HFFc6 (cell line): ENCODE measurements around the gene ITGAE. TPM values are rescaled to one million over a fixed set of nuclear protein-coding genes. Genes with fewer than 3 reads are reported as not detected.

Experiments used
- DNase-seq: peaks from one replicate; pipeline ENCODE4 v3.0.0-alpha.2; 2018
- H3K27ac Mint-ChIP-seq: 2 replicates; pipeline ENCODE4 v1.8.0; 2020; ENCODE audit warnings: mild to moderate bottlenecking, mixed read lengths
- H3K27me3 Mint-ChIP-seq: 2 replicates; pipeline ENCODE4 v1.8.0; 2021; ENCODE audit warnings: mild to moderate bottlenecking, moderate library complexity, mixed read lengths; ENCODE audit not compliant: insufficient read depth
- H3K36me3 Mint-ChIP-seq: 2 replicates; pipeline ENCODE4 v1.8.0; 2021; ENCODE audit warnings: low read depth, mixed read lengths
- H3K4me1 Mint-ChIP-seq: 2 replicates; pipeline ENCODE4 v1.8.0; 2020; ENCODE audit warnings: low read depth, mixed read lengths
- H3K4me3 Mint-ChIP-seq: 2 replicates; pipeline ENCODE4 v1.8.0; 2020; ENCODE audit warnings: mild to moderate bottlenecking, moderate library complexity, mixed read lengths
- H3K9me3 Mint-ChIP-seq: 2 replicates; pipeline ENCODE4 v1.8.0; 2020; ENCODE audit warnings: mild to moderate bottlenecking, mixed read lengths
- total RNA-seq, 6 experiments: library from RNA; stranded (reverse); fragmentation: NEBNext Ultra II Directional; extraction: Animal tissue kit (Norgen Biotek cat#: 25700); gene quantifications; 2 replicates in 1 of 6; 3 replicates in 5 of 6; pipeline ENCODE4 v1.2.3, GENCODE V29; 2021
- TF ChIP-seq, protein P1 (sequence below): fragments of 200-600 bp; sonication (generic); IDR thresholded peaks from 2 replicates; pipeline ENCODE4 v1.5.0; 2021; ENCODE audit warnings: antibody characterized with exemption, mild to moderate bottlenecking

The ITGAE gene
- total RNA-seq, 6 experiments from 2014 or later: 28.2 to 35.0 (median 30.8) TPM

DNA sequence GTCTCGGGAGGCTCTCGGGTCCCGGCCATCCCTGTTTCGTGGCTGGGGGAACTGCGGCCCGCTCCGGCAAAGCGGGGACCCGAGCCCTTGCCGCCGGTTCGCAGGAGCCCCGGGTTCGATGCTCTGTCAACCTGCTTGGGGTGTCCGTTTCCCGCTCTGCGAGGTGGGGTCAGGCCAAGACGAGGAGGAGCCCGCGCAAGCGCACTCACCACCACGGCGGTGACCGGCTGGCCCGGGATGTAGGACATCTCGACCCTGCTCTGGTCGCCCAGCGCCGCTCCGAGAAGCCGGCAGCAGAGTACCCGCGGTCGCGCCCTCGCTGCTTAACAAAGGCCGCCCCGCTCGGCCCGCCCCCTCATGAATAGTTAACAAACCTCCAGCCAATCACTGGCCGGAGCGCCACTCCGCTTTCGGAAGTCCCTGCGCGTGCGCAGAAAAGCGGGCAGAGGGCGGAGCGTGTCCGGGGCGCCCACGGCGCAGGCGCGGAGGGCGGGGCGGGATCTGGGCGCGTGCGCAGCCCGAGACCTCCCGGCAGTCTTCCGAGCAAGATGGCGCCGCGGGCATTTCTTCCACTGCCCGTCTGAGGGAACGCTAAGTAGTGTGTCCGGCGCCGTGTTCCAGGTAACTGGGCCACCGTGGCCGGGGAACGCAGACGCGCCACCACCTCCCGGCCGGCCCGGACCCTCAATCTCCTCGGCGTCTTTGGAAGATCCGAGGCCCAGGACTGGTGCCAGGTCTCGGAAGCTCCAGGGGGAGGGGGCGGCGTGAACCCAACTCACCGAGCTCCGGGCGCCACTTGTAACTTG is 132.5 kb downstream of the ITGAE start, which contains the start of the genes EMC6 and TAX1BP3:
Gene EMC6 (plus strand): TSS at position 534 of the 806 bp plus-strand sequence. CDS start 335 bp downstream, outside the sequence.
Gene TAX1BP3 (minus strand): TSS at position 300 of the 806 bp plus-strand sequence. CDS start 52 bp downstream, at position 248.
- peaks cover 27% of the 10 kb centered on the region for H3K4me1 Mint-ChIP-seq
- peak within 1 kb of the TSS; percentile 88 for H3K27ac Mint-ChIP-seq
- H3K9me3 Mint-ChIP-seq: no peaks in the 10 kb centered on the region
- peak within 1 kb of the TSS; percentile 93 for H3K4me3 Mint-ChIP-seq
- DNase-seq: peak; percentile 96
- TF ChIP-seq, protein P1, sequence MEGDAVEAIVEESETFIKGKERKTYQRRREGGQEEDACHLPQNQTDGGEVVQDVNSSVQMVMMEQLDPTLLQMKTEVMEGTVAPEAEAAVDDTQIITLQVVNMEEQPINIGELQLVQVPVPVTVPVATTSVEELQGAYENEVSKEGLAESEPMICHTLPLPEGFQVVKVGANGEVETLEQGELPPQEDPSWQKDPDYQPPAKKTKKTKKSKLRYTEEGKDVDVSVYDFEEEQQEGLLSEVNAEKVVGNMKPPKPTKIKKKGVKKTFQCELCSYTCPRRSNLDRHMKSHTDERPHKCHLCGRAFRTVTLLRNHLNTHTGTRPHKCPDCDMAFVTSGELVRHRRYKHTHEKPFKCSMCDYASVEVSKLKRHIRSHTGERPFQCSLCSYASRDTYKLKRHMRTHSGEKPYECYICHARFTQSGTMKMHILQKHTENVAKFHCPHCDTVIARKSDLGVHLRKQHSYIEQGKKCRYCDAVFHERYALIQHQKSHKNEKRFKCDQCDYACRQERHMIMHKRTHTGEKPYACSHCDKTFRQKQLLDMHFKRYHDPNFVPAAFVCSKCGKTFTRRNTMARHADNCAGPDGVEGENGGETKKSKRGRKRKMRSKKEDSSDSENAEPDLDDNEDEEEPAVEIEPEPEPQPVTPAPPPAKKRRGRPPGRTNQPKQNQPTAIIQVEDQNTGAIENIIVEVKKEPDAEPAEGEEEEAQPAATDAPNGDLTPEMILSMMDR: no peak
- peaks cover 3% of the 10 kb centered on the region; the same call in 1 of the 2 replicates for H3K27me3 Mint-ChIP-seq
- H3K36me3 Mint-ChIP-seq: peaks cover 30% of the 10 kb centered on the region

DNA sequence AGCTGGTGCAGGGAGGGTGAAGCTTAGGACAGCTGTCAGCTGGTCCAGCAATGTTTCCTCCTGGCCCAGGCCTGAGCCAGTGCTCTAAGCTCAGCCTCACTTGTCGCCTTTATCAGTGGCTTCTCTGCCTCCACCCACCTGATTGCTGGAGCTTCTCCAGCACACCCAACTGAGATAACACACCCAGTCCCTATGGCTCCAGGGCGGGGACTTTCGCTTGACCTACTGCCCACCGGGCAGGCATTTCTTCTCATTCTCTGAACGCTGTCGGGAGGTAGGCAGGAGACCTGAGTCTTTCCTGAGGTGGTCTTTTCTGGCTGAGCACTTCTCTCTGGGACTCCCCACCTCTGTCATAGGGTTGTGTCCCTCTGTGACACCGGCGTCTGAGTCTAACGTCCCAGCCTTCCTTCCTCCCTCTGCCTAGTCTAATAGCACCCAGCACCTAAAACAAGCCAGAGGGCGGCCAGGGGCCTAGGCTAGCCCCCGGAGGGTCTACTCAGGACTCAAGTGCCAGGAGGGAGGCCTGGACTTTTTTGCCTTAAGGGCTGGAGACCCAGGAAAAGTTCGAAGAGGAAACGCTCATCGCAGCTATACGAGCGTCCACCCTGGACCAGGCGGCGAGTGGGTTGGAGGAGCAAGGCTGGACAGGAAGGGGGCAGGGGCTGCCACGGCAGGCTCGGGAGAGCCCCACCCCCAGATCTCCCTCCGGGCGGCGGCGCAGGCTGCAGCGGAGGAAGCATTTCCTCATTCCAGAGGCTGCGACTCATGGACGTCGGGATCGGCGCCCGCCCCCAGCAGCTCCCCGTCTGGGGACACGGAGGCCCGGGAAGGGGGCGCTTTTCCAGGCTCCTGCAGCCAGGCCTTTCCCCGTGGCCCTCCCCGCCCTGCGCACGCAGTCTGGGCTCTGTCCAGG is 133.4 kb downstream of the ITGAE start:
- Mint-ChIP-seq H3K4me1 (peaks cover 27% of the 10 kb centered on the region), H3K36me3 (peaks cover 30% of the 10 kb centered on the region), H3K4me3 (peak overlapping the region; percentile 93)

DNA sequence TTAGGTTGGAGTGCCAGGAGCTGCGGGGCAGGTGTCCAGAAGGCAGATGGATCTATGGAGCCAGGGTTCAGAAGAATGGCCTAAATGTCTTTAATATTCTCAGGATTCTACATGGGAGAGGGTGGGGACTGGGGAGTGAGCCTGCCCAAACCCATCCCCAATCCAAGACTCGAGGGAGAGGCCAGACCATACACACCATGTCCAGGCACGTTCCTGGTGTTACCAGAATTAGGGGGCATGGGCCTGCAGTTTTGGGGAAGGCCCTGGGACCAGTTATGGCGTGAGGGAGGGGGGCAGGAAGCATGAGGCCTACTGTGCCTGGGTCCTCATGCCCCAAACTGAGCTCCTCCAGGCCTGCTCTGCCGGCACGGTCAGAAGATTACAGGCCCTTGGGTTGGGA is 134.5 kb downstream of the ITGAE start:
- Mint-ChIP-seq H3K4me3 (peak overlapping the region; percentile 93), H3K27ac (peak overlapping the region; percentile 66), H3K36me3 (peaks cover 30% of the 10 kb centered on the region), H3K27me3 (peaks cover 6% of the 10 kb centered on the region; the same call in 1 of the 2 replicates), H3K4me1 (peaks cover 27% of the 10 kb centered on the region), H3K9me3 (no peaks in the 10 kb centered on the region)
- no peak for DNase-seq
- TF ChIP-seq, protein P1: no peak

More for the DNA sequence above, 133.4 kb downstream of the ITGAE start:
- Mint-ChIP-seq H3K27me3 (peaks cover 6% of the 10 kb centered on the region; the same call in 1 of the 2 replicates), H3K27ac (peak overlapping the region; percentile 88), H3K9me3 (no peaks in the 10 kb centered on the region)
- peak; percentile 91 for DNase-seq
- TF ChIP-seq, protein P1: peak; percentile 49; the same call in 1 of the 2 replicates

DNA sequence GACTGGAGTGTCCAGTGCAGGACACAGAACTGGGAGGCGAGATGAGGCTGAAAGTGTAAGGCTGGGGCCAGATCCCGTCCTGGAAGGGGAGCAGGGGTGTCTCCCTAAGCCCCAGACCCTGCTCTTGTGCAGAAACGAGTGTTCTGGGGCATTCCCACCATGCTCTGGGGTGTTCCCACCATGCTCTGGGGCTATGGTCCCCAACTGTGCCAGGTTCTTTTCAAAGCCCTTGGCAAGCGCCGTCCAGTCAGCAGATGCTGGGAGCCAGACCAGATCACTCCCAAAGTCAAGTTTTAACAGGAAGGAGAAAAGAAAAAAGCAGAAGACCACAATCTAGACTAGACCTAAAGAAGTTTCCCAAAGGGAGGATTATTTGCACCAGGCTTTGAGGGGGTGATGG is 135.2 kb downstream of the ITGAE start:
- H3K27ac Mint-ChIP-seq: peak overlapping the region; percentile 66

More for the DNA sequence above, 135.2 kb downstream of the ITGAE start:
- Mint-ChIP-seq H3K9me3 (no peaks in the 10 kb centered on the region), H3K4me1 (peaks cover 27% of the 10 kb centered on the region), H3K4me3 (peak overlapping the region; percentile 93), H3K36me3 (peaks cover 30% of the 10 kb centered on the region), H3K27me3 (peaks cover 6% of the 10 kb centered on the region; the same call in 1 of the 2 replicates)
- TF ChIP-seq, protein P1: no peak
- DNase-seq: no peak

Other genes with a start within 250 kb of the ITGAE start
- gene TRPV3, start 243.4 kb downstream of the ITGAE start, total RNA-seq: under 1 TPM in 5 of 6 experiments, not detected in 1; 0.07 to 0.66 (median 0.43) TPM
- 1 to 10 TPM; 1.2 to 1.9 (median 1.5) TPM for gene TRPV1, start 191.8 kb downstream of the ITGAE start, total RNA-seq
- 10 to 100 TPM in 1 of 6 experiments, 1 to 10 TPM in 5; 7.9 to 10.5 (median 9.1) TPM for gene SHPK, start 164.9 kb downstream of the ITGAE start, total RNA-seq
- 10 to 100 TPM in 1 of 6 experiments, 1 to 10 TPM in 5; 8.8 to 10.2 (median 9.0) TPM for gene CTNS, start 164.4 kb downstream of the ITGAE start, total RNA-seq
- gene TAX1BP3, start 132.6 kb downstream of the ITGAE start, total RNA-seq: 100 to 1,000 TPM; 289 to 336 (median 313) TPM
- gene EMC6, start 132.4 kb downstream of the ITGAE start, total RNA-seq: 10 to 100 TPM; 57.6 to 66.8 (median 64.1) TPM
- 10 to 100 TPM in 2 of 6 experiments, 1 to 10 TPM in 4; 5.2 to 16.1 (median 7.0) TPM for gene P2RX5, start 105.0 kb downstream of the ITGAE start, total RNA-seq
- 1 to 10 TPM; 3.5 to 8.0 (median 7.0) TPM for gene HASPIN, start 77.3 kb downstream of the ITGAE start, total RNA-seq
- 10 to 100 TPM; 22.4 to 28.6 (median 25.3) TPM for gene NCBP3, start 45.1 kb upstream of the ITGAE start, total RNA-seq
- 1 to 10 TPM; 5.4 to 6.9 (median 6.0) TPM for gene CAMKK1, start 91.9 kb upstream of the ITGAE start, total RNA-seq
- gene P2RX1, start 115.3 kb upstream of the ITGAE start, total RNA-seq: under 1 TPM in 1 of 6 experiments, not detected in 5; 0.08 TPM
- under 1 TPM; 0.05 to 0.12 (median 0.08) TPM for gene ATP2A3, start 163.2 kb upstream of the ITGAE start, total RNA-seq